HUDEP-2 (cell line): ENCODE data around the gene VSIG2.

Experiments used
- DNase-seq, 76 experiments: peaks; one replicate each; lab custom pipeline; 2025; ENCODE audit not compliant: unreplicated experiment in 76 of 76; lab: John Stamatoyannopoulos, UW

The VSIG2 gene

GRCh38 chr11:124724979-124725718 is 26.9 kb downstream of the VSIG2 start:
- DNase-seq, result no peak

GRCh38 chr11:124722176-124722575 is 29.9 kb downstream of the VSIG2 start:
- no peak for DNase-seq

GRCh38 chr11:124719534-124719933 is 32.5 kb downstream of the VSIG2 start:
- no peak for DNase-seq

- DNase-seq, result no peak
These were observed 33.3 kb downstream of the VSIG2 start for GRCh38 chr11:124718801-124719200.

GRCh38 chr11:124717786-124718651 is 34.0 kb downstream of the VSIG2 start:
- DNase-seq, result no peak

GRCh38 chr11:124717421-124717785 is 34.7 kb downstream of the VSIG2 start:
- no peak for DNase-seq

- no peak for DNase-seq
These were observed 35.5 kb downstream of the VSIG2 start for GRCh38 chr11:124716591-124716990.

GRCh38 chr11:124712392-124712791 is 39.7 kb downstream of the VSIG2 start:
- no peak for DNase-seq

GRCh38 chr11:124707829-124708228 is 44.2 kb downstream of the VSIG2 start:
- no peak for DNase-seq

- DNase-seq, result no peak
These were observed 52.0 kb downstream of the VSIG2 start for GRCh38 chr11:124700028-124700427.

- DNase-seq, result no peak
These were observed 52.5 kb downstream of the VSIG2 start for GRCh38 chr11:124699547-124699946.
